Activated CD4-positive, CD25-positive, alpha-beta regulatory T cell treated with anti-CD3 and anti-CD28 coated beads, Interleukin-2, amount 50 U/mL, for 16 hours (primary cell): ENCODE data around the gene DENND1A.
"Not testable (repeated sequence)": the region's sequence is repeated elsewhere in the genome, so short reads cannot be mapped to it uniquely, and the experiment has no call there.

Source experiments
- DNase-seq: peaks from one replicate; pipeline ENCODE4 v3.0.0-alpha.2; 2020; ENCODE audit warnings: low read depth, low spot score

The DENND1A gene

GRCh38 chr9:123412171-123412820 lies 517.6 kb downstream of the DENND1A start:
- no peak for DNase-seq

- DNase-seq, result no peak
These were observed 518.3 kb downstream of the DENND1A start for GRCh38 chr9:123411636-123412035.

- DNase-seq, result no peak
These were observed 518.7 kb downstream of the DENND1A start for GRCh38 chr9:123411191-123411590.

- no peak for DNase-seq
These were observed 519.5 kb downstream of the DENND1A start for GRCh38 chr9:123410281-123410910.

GRCh38 chr9:123408313-123409262 lies 521.3 kb downstream of the DENND1A start:
- no peak for DNase-seq

- no peak for DNase-seq
These were observed 522.6 kb downstream of the DENND1A start for GRCh38 chr9:123407217-123407851.

GRCh38 chr9:123406691-123407216 lies 523.2 kb downstream of the DENND1A start:
- no peak for DNase-seq

GRCh38 chr9:123406016-123406415 lies 523.9 kb downstream of the DENND1A start:
- DNase-seq, result no peak

- no peak for DNase-seq
These were observed 526.9 kb downstream of the DENND1A start for GRCh38 chr9:123402981-123403509.

- no peak for DNase-seq
These were observed 527.9 kb downstream of the DENND1A start for GRCh38 chr9:123401879-123402513.

GRCh38 chr9:123400926-123401503 lies 528.9 kb downstream of the DENND1A start:
- DNase-seq, result no peak

GRCh38 chr9:123399803-123400378 lies 530.0 kb downstream of the DENND1A start:
- DNase-seq, result no peak

- not testable (repeated sequence) for DNase-seq
These were observed 531.0 kb downstream of the DENND1A start for GRCh38 chr9:123398938-123399337.

GRCh38 chr9:123397975-123398374 lies 532.0 kb downstream of the DENND1A start:
- no peak for DNase-seq

- no peak for DNase-seq
These were observed 534.0 kb downstream of the DENND1A start for GRCh38 chr9:123395689-123396511.

- no peak for DNase-seq
These were observed 534.6 kb downstream of the DENND1A start for GRCh38 chr9:123395276-123395688.

- no peak for DNase-seq
These were observed 535.4 kb downstream of the DENND1A start for GRCh38 chr9:123394291-123395235.

- no peak for DNase-seq
These were observed 537.1 kb downstream of the DENND1A start for GRCh38 chr9:123392802-123393201.
